IMR-90 (cell line): ENCODE measurements around the gene FOXD4L6. TPM values are rescaled to one million over a fixed set of nuclear protein-coding genes. Genes with fewer than 3 reads are reported as not detected.
A peak's percentile ranks its signal among the peaks of the same experiment; 100 is the strongest.
"Not testable (repeated sequence)": the region's sequence is repeated elsewhere in the genome, so short reads cannot be mapped to it uniquely, and the experiment has no call there.

Experiments used
- ATAC-seq: fragments of 200-7000 bp; cut with Tn5 transposase; 2 replicates; pipeline ENCODE4 v1.9.1; 2020; ENCODE audit warnings: low read depth, mild to moderate bottlenecking, moderate library complexity
- Bru-seq: library from RNA; stranded (reverse); fragments of 400-500 nt; gene quantifications from one replicate; lab custom pipeline; 2021; lab: Mats Ljungman, UMichigan
- BruChase-seq, 2 experiments: library from RNA; stranded (reverse); fragments of 400-500 nt; gene quantifications; one replicate each; lab custom pipeline; 2021; lab: Mats Ljungman, UMichigan
- BruUV-seq: library from RNA; stranded (reverse); fragments of 400-500 nt; replicated peaks from 2 replicates; lab custom pipeline; 2021; lab: Mats Ljungman, UMichigan
- CTCF ChIA-PET: fragments of 300-600 bp; formaldehyde crosslinking; extraction: SDS; loops from one replicate; lab custom pipeline; 2021; ENCODE audit warnings: antibody characterized with exemption; lab: Yijun Ruan, JAX
- POLR2A ChIA-PET: fragments of 300-600 bp; sonication (Branson Sonifier 250); formaldehyde crosslinking; loops from one replicate; lab custom pipeline; 2022; ENCODE audit warnings: antibody characterized with exemption; ENCODE audit not compliant: unreplicated experiment; lab: Charles Lee
- DNase-seq: peaks from one replicate; pipeline ENCODE4 v3.0.0; 2013
- H2AFZ ChIP-seq: replicated peaks from 2 replicates; pipeline ENCODE3; 2013; ENCODE audit warnings: low read length, mild to moderate bottlenecking; ENCODE audit not compliant: poor library complexity
- H2AK5ac ChIP-seq: 2 replicates; pipeline ENCODE4 v1.6.1; 2013; ENCODE audit warnings: low read depth, low read length, inconsistent platforms
- H2AK9ac ChIP-seq: replicated peaks from 2 replicates; pipeline ENCODE3; 2013; ENCODE audit warnings: mild to moderate bottlenecking, low read depth, low read length, moderate library complexity; ENCODE audit not compliant: poor library complexity
- H2BK120ac ChIP-seq: 2 replicates; pipeline ENCODE4 v1.6.1; 2013; ENCODE audit warnings: low read depth, low read length, inconsistent platforms
- H2BK15ac ChIP-seq: 3 replicates; pipeline ENCODE4 v1.6.1; 2013; ENCODE audit warnings: low read depth, low read length, inconsistent platforms
- H2BK20ac ChIP-seq: 2 replicates; pipeline ENCODE4 v1.6.1; 2013; ENCODE audit warnings: low read depth, mild to moderate bottlenecking, inconsistent platforms, low read length, moderate library complexity
- H2BK5ac ChIP-seq: 2 replicates; pipeline ENCODE4 v1.6.1; 2013; ENCODE audit warnings: mild to moderate bottlenecking, low read depth, low read length, inconsistent platforms; ENCODE audit not compliant: poor library complexity, severe bottlenecking
- H3K14ac ChIP-seq: replicated peaks from 2 replicates; pipeline ENCODE4 v1.6.1; 2013; ENCODE audit warnings: low read depth, low read length, inconsistent platforms
- H3K18ac ChIP-seq: 2 replicates; pipeline ENCODE4 v1.6.1; 2013; ENCODE audit warnings: low read depth, low read length, control low read depth
- H3K23ac ChIP-seq: 2 replicates; pipeline ENCODE4 v1.6.1; 2013; ENCODE audit warnings: low read depth, low read length, inconsistent platforms
- H3K27ac ChIP-seq: 2 replicates; pipeline ENCODE4 v1.5.1; 2013; ENCODE audit warnings: mild to moderate bottlenecking, control low read depth, low read length; ENCODE audit not compliant: insufficient read depth
- H3K27me3 ChIP-seq: 2 replicates; pipeline ENCODE4 v1.6.1; 2013; ENCODE audit warnings: low read length; ENCODE audit not compliant: control insufficient read depth, insufficient read depth
- H3K36me3 ChIP-seq: 2 replicates; pipeline ENCODE4 v1.6.1; 2013; ENCODE audit warnings: low read length, mixed read lengths; ENCODE audit not compliant: control insufficient read depth, insufficient read depth
- H3K4ac ChIP-seq: 2 replicates; pipeline ENCODE4 v1.6.1; 2013; ENCODE audit warnings: low read depth, low read length, inconsistent platforms
- H3K4me1 ChIP-seq: 2 replicates; pipeline ENCODE4 v1.6.1; 2013; ENCODE audit warnings: low read length, mixed read lengths; ENCODE audit not compliant: control insufficient read depth, insufficient read depth
- H3K4me2 ChIP-seq: 2 replicates; pipeline ENCODE4 v1.6.1; 2013; ENCODE audit warnings: low read depth, mild to moderate bottlenecking, control low read depth, low read length, moderate library complexity
- H3K4me3 ChIP-seq: 2 replicates; pipeline ENCODE4 v1.5.1; 2013; ENCODE audit warnings: low read depth, mild to moderate bottlenecking, control low read depth, low read length, moderate library complexity; ENCODE audit not compliant: insufficient read depth
- H3K56ac ChIP-seq: 2 replicates; pipeline ENCODE4 v1.6.1; 2013; ENCODE audit warnings: low read length, inconsistent platforms; ENCODE audit not compliant: insufficient read depth; ENCODE audit errors: extremely low read depth
- H3K79me1 ChIP-seq, 2 experiments: 2 replicates each; pipeline ENCODE4 v1.6.1; 2013; ENCODE audit warnings: low read length in 2 of 2, inconsistent platforms in 1 of 2, low read depth in 1 of 2
- H3K9ac ChIP-seq: 2 replicates; pipeline ENCODE4 v1.6.1; 2013; ENCODE audit warnings: low read depth, low read length, control low read depth
- H3K9me1 ChIP-seq: 2 replicates; pipeline ENCODE4 v1.6.1; 2013; ENCODE audit warnings: low read length, inconsistent platforms; ENCODE audit not compliant: insufficient read depth
- H3K9me3 ChIP-seq: 2 replicates; pipeline ENCODE4 v1.6.1; 2013; ENCODE audit warnings: low read length; ENCODE audit not compliant: control insufficient read depth, insufficient read depth
- H4K20me1 ChIP-seq: 2 replicates; pipeline ENCODE4 v1.6.1; 2013; ENCODE audit warnings: low read length, inconsistent platforms; ENCODE audit not compliant: insufficient read depth
- H4K5ac ChIP-seq: 2 replicates; pipeline ENCODE4 v1.6.1; 2013; ENCODE audit warnings: mild to moderate bottlenecking, low read depth, low read length, control low read depth
- H4K8ac ChIP-seq, 2 experiments: 2 replicates each; pipeline ENCODE4 v1.6.1; 2013; ENCODE audit warnings: low read depth in 2 of 2, low read length in 2 of 2, control low read depth in 1 of 2, inconsistent platforms in 1 of 2
- H4K91ac ChIP-seq: 2 replicates; pipeline ENCODE4 v1.6.1; 2013; ENCODE audit warnings: low read depth, low read length, inconsistent platforms; ENCODE audit not compliant: insufficient read depth
- WGBS, 2 experiments: methylation state at CpG; one replicate each; pipeline versions ENCODE4 v1.1.5 to v1.1.7; 2013; ENCODE audit warnings: missing lambda C conversion rate in 2 of 2; ENCODE audit not compliant: insufficient read length in 1 of 2; ENCODE audit errors: extremely low coverage in 2 of 2; 5-methylcytosine and 5-hydroxymethylcytosine counted together
- dilution Hi-C: fragments of 300-500 bp; cut with HindIII; formaldehyde crosslinking; loops from one replicate; pipeline ENCODE4 v1.14.3; 2018; ENCODE audit warnings: low sequenced_read_pairs; ENCODE audit not compliant: unreplicated experiment
- in situ Hi-C: fragments of 300-500 bp; cut with MboI; formaldehyde crosslinking; loops from 3 replicates; pipeline ENCODE4 v1.14.3; 2019; ENCODE audit warnings: low sequenced_read_pairs, inconsistent platforms, mixed read lengths
- intact Hi-C: fragments of 100-400 bp; cut with micrococcal nuclease; formaldehyde crosslinking; loops from 2 replicates; pipeline ENCODE4 v1.10.0; 2022
- long read RNA-seq: library from polyadenylated mRNA; unstranded; transcript quantifications from one replicate; pipeline ENCODE4 v2.0.0, GENCODE V29; 2021; ENCODE audit not compliant: unreplicated experiment
- polyA plus RNA-seq, 3 experiments: library from polyadenylated mRNA; depleted of rRNA; stranded (reverse); fragments of >200 nt; gene quantifications; 2 replicates each; pipeline ENCODE4 v1.2.3, GENCODE V29; 2012; ENCODE audit warnings: low replicate concordance in 1 of 3
- total RNA-seq: library from RNA; depleted of rRNA; stranded (reverse); fragments of >200 nt; gene quantifications from 2 replicates; pipeline ENCODE4 v1.2.3, GENCODE V29; 2012; rRNA removed

FOXD4L6 gene
- total RNA-seq = not detected in 2 replicates
- polyA plus RNA-seq (2012; rRNA removed) = not detected in 2 replicates
- not detected in 2 replicates for polyA plus RNA-seq (2012; cell fraction: cytosol; rRNA removed)
- polyA plus RNA-seq (2012; cell fraction: nucleus; rRNA removed; ENCODE audit: low replicate concordance) = 0.12 TPM in 1 of 2 replicates, not detected in the other
- not detected for Bru-seq, nascent RNA
- not detected for BruChase-seq, experiment 1, labeled RNA remaining after a 6-hour chase
- BruChase-seq, experiment 2, labeled RNA remaining after a 2-hour chase = percentile 12 among the genes with signal in this experiment
- long read RNA-seq = 0 reads

GRCh38 chr9:41128581-41128980, at the start of gene FOXD4L6:
TSS of gene FOXD4L6 (minus strand) at chr9:41128681. CDS start at chr9:41128383, 298 bp downstream.
- H3K9me1 ChIP-seq, H3K27me3 ChIP-seq, H4K91ac ChIP-seq, CTCF ChIA-PET, H2BK120ac ChIP-seq, H2AFZ ChIP-seq, H4K5ac ChIP-seq, POLR2A ChIA-PET, H3K4me1 ChIP-seq, H3K18ac ChIP-seq, dilution Hi-C loops, H3K9ac ChIP-seq, H3K4me3 ChIP-seq, H3K27ac ChIP-seq, H2AK5ac ChIP-seq, H4K20me1 ChIP-seq, intact Hi-C loops, H2AK9ac ChIP-seq, H2BK5ac ChIP-seq, H3K56ac ChIP-seq, DNase-seq, H3K36me3 ChIP-seq, in situ Hi-C loops, H3K14ac ChIP-seq, H2BK20ac ChIP-seq, H3K23ac ChIP-seq, H4K8ac ChIP-seq, BruUV-seq, H3K79me1 ChIP-seq, ATAC-seq, H2BK15ac ChIP-seq, H3K4me2 ChIP-seq, H3K9me3 ChIP-seq, H3K4ac ChIP-seq: not testable (repeated sequence)
- WGBS, 2 experiments = no CpG with 5 or more reads among the region's 15 CpGs

DNA sequence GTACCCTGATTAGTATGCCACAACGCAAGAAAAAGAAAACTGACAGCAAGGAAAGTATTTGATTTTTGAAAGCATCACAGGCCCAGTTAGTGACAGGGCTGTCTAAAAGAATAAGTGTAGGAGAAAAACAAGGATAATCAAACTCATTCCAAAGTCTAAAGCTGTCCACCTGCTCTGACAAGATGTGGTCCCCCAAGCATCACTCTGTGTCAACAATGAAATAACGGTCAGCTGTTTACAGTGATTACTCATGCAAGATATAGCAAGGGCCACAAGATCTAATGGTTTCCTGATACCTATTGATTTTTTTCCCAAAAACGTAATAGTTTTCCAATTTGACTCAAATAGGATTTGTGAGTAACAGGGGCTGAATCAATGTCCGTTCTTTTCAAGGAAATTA, 46.5 kb upstream of the FOXD4L6 start:
- H3K18ac ChIP-seq, dilution Hi-C loops, CTCF ChIA-PET, H4K20me1 ChIP-seq, H4K8ac ChIP-seq, H2AFZ ChIP-seq, H3K79me1 ChIP-seq, DNase-seq, H3K4ac ChIP-seq, in situ Hi-C loops, H3K4me2 ChIP-seq, intact Hi-C loops, H2BK120ac ChIP-seq, H4K91ac ChIP-seq, H3K4me1 ChIP-seq, H3K4me3 ChIP-seq, H2AK9ac ChIP-seq, H3K9me1 ChIP-seq, POLR2A ChIA-PET, H3K9ac ChIP-seq, H2BK15ac ChIP-seq, H2BK5ac ChIP-seq, BruUV-seq, H3K56ac ChIP-seq, H4K5ac ChIP-seq, H3K9me3 ChIP-seq, H3K27ac ChIP-seq, H3K27me3 ChIP-seq, H2BK20ac ChIP-seq, H2AK5ac ChIP-seq, H3K36me3 ChIP-seq, H3K23ac ChIP-seq, H3K14ac ChIP-seq, ATAC-seq: not testable (repeated sequence)
- WGBS, 2 experiments = no CpG with 5 or more reads among the region's 4 CpGs
